AG09309 (cell line): ENCODE measurements around the gene NAB1.

Experiments used
- DNase-seq: peaks from one replicate; pipeline ENCODE4 v3.0.0-alpha.2; 2010; ENCODE audit warnings: low read depth
- H3K4me3 ChIP-seq: 2 replicates; pipeline ENCODE4 v1.5.1; 2011; ENCODE audit warnings: mild to moderate bottlenecking, low read depth, low read length, moderate library complexity; ENCODE audit not compliant: control insufficient read depth
- TF ChIP-seq, protein P1 (sequence below): IDR thresholded peaks from 2 replicates; pipeline ENCODE4 v1.5.1; 2011; ENCODE audit warnings: mild to moderate bottlenecking, low read depth, low read length, inconsistent platforms; ENCODE audit not compliant: insufficient read depth, control insufficient read depth; ENCODE audit errors: missing control alignments

Gene NAB1

DNA sequence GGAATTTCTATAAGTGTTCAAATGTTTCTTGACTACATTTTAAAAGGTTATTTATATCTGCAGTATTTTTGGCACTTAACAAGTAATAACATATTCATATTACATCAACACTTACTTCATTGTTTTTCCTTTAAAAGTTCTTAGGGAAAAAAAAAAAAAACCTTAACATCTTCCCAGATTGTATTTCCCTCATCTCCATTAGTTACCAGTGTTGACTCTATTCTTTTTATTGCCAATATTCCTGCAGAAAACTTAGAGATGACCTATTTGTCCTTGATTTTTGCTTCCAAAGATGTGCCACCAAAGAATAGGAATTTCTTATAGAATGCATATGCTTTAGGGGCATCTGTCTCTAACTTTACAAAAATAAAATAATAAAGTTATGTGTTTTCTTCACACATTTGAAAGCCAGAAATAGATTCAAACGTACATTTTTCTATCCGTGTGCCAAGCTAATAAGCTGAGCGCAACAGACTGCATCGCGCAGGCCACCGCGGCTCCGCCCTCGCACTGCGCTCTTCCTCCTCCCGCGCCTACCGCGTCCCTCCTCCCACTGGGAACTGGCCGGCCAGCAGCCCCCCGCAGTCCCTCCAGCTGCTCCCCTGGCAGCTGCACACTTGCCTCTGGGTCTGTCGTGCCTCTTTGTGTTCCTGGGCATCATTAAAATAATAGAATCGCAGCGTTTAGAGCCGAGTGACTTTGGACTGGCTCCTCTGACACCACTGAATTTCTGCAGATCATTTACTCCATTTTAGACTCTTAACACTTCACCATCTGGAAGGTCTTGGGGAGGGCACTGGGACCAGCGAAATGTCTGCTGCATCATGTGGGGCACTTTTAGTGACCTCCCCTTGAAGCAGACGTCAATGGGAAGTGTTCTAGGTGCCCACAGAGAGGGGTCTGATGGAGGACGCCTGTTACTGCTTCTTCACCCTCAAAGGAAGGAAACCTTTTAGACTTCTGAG is 21.2 kb upstream of the NAB1 start:
- TF ChIP-seq, protein P1, sequence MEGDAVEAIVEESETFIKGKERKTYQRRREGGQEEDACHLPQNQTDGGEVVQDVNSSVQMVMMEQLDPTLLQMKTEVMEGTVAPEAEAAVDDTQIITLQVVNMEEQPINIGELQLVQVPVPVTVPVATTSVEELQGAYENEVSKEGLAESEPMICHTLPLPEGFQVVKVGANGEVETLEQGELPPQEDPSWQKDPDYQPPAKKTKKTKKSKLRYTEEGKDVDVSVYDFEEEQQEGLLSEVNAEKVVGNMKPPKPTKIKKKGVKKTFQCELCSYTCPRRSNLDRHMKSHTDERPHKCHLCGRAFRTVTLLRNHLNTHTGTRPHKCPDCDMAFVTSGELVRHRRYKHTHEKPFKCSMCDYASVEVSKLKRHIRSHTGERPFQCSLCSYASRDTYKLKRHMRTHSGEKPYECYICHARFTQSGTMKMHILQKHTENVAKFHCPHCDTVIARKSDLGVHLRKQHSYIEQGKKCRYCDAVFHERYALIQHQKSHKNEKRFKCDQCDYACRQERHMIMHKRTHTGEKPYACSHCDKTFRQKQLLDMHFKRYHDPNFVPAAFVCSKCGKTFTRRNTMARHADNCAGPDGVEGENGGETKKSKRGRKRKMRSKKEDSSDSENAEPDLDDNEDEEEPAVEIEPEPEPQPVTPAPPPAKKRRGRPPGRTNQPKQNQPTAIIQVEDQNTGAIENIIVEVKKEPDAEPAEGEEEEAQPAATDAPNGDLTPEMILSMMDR, result no peak
- peak overlapping the region; percentile 49 for H3K4me3 ChIP-seq
- DNase-seq, result no peak

DNA sequence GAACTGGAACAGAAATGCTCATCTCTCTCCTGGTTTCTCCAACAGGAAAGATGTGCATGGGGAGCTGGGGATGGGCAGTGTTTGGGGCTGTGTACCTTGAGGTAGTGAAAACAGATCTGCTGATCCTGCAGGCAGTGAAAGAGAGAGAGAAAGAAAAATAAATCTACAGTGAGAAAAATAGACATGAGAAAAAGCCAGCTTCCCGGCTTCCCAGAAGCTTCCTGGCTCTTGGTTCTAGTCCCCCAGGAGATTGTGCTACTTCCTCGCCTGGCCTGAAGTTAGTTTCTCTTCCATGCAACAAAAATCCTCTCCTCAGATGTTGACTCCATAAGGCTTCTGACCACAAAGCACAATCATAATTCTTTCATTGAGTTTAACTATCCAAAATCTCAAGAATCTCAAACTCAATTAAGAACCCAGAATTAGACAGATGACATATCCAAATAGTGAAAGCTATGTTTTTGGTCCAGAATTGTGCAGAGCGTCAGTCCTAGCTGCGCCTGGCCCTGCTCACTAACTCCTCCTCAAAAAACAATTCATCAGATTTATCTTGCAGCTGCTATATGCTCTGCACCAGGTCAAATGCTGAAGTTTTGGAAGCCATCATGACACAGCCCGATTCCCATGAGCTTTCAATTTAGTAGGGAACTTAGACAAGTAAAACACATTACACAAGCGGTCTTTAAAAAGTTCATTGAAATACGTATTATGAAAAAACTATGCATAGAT is 20.1 kb upstream of the NAB1 start:
- no peak overlapping the region for H3K4me3 ChIP-seq
- DNase-seq, result no peak
- TF ChIP-seq, protein P1, result no peak

DNA sequence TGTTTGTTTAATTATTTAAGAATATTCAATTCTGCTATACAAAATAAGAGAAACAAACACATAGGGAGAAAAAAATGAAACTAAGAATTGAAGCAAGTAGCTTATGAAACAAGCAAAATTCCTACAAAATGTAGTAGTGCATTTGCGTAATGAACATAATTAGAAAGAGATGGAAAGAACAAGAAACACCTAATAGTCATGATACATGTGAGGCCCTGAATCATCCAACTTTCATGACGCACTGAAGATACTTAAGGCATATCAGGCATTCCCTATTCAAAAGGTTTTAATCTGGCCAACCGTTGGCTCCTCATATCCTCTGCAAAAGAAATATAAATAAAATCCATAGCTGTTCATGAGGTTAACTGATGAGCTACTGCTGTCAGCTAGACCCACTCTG is 14.5 kb upstream of the NAB1 start:
- DNase-seq, result peak; percentile 79

DNA sequence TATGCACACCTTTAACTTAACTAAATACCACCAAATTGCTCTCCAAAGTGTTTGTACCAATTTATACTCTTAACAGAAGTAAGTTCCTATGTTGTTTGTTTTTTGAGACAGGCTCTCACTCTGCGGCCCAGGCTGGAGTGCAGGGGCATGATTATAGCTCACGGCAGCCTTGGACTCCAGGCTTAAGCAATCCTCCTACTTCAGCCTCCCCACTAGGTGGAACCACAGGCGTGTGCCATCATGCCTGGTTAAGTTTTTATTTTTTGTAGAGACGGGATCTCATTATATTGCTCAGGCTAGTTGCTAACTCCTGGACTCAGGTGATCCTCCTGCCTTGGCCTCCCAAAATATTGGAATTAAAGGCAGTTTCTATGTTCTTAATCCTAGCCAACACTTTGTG is 13.1 kb upstream of the NAB1 start:
- H3K4me3 ChIP-seq, result no peak overlapping the region
- TF ChIP-seq, protein P1, result peak; percentile 3
- no peak for DNase-seq

More for the DNA sequence above, 14.5 kb upstream of the NAB1 start:
- TF ChIP-seq, protein P1, result no peak
- no peak overlapping the region for H3K4me3 ChIP-seq

DNA sequence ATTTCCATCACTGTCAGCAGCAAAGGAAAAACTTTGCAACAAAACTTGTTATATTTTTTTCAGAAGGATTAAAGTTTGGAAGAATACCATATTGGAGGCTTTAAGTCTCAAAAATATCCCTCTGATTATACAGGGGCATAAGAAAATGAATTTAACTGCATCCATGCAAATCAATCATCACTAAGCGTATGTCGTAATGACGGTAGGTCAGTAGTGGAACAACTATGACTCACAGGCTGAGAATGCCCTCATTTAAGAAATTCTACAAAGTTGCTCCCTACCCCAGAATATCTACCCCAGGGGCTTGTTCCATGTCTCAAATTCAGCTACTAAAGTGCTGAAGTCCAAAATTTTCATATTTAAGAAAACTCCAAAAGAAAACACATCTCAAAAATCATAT is 12.5 kb upstream of the NAB1 start:
- DNase-seq, result no peak
- TF ChIP-seq, protein P1, result no peak

DNA sequence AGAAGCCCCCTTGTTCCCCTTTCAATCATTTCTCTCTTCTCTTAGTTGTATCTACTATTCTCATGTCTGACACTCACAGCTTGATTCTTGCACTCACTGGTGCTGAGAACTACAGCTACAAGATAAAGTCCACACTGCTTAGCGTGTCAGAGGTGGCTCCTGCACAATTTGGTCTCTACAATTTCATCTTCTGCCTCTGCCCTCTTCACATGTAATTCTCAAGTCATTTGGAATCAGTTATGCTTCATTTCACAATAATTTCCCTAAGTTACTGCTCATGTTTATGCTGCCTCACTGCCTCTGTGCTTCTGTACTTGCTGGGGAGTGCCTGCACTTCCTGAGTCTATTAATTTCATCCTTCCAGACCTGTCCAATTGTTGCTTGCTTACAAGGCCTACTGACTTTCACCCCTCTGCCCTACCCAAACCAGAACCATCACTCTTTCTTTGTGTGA is 11.6 kb upstream of the NAB1 start:
- peak; percentile 71 for DNase-seq
- H3K4me3 ChIP-seq, result no peak overlapping the region
- TF ChIP-seq, protein P1, result no peak

More for the DNA sequence above, 12.5 kb upstream of the NAB1 start:
- H3K4me3 ChIP-seq, result no peak overlapping the region
